ENCODE measurements around the gene PPP1R8.

PPP1R8 gene

DNA sequence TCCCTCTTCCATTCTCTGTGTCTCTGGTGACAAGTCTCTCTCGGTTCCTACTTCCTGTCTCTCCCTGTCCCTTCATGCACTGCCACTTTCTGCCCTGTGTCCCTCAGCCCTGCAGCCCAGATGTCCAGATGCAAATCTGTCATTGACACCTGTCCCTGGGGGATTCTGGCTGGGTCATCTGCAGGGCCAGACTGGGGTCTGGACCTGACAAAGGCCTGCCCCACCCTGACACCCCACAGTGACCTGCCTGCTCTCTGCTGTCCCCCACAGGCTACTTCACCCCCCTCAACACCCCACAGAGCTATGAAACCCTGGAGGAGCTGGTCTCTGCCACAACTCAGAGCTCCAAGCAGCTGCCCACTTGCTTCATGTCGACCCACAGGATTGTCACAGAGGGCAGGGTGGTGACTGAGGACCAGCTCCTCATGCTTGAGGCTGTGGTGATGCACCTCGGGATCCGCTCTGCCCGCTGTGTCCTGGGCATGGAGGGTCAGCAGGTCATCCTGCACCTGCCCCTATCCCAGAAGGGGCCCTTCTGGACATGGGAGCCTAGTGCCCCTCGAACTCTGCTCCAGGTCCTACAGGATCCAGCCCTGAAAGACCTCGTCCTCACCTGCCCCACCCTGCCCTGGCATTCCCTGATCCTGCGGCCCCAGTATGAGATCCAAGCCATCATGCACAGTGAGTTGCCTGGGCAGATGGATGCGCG is 48.9 kb downstream of the PPP1R8 start:
- DNase-seq (ENCODE audit: insufficient read length, low spot score) (no peak), FAIRE-seq (no peak)
- TF ChIP-seq, protein P1, sequence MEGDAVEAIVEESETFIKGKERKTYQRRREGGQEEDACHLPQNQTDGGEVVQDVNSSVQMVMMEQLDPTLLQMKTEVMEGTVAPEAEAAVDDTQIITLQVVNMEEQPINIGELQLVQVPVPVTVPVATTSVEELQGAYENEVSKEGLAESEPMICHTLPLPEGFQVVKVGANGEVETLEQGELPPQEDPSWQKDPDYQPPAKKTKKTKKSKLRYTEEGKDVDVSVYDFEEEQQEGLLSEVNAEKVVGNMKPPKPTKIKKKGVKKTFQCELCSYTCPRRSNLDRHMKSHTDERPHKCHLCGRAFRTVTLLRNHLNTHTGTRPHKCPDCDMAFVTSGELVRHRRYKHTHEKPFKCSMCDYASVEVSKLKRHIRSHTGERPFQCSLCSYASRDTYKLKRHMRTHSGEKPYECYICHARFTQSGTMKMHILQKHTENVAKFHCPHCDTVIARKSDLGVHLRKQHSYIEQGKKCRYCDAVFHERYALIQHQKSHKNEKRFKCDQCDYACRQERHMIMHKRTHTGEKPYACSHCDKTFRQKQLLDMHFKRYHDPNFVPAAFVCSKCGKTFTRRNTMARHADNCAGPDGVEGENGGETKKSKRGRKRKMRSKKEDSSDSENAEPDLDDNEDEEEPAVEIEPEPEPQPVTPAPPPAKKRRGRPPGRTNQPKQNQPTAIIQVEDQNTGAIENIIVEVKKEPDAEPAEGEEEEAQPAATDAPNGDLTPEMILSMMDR (IDR thresholded peaks at IDR 0.05; ENCODE audit: insufficient read depth, missing control alignments), result no peak

DNA sequence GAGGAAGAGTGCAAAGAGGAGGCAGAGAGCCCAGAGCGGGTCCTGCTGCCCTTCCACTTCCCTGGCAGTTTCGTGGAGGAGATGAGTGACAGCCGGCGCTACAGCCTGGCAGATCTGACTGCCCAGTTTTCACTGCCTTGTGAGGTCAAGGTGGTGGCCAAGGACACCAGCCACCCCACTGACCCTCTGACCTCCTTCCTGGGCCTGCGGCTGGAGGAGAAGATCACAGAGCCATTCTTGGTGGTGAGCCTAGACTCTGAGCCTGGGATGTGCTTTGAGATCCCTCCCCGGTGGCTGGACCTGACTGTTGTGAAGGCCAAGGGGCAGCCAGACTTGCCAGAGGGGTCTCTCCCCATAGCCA is 51.9 kb downstream of the PPP1R8 start:
- FAIRE-seq, result no peak
- DNase-seq (ENCODE audit: insufficient read length, low spot score), result no peak
- TF ChIP-seq, protein P1 (IDR thresholded peaks at IDR 0.05; ENCODE audit: insufficient read depth, missing control alignments), result no peak

DNA sequence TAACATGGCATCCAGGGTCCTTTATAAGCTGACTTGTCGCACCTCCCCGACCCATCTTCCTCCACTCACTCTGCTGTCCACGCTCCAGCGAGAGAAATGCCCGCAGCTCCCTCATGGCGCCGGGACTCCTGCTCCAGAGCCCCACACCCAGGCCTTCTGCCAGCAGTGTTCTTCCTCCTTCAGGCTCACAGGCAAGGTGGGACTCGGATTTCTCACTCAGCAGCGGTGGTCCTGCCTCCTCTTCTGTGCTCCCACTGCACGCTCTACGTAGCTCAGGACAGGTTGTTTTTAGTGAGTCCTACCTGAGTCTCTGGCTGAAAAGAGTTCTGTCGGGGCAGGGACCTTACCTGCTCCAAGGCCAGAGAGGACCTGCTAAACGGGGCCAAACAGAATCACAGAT is 53.0 kb downstream of the PPP1R8 start:
- TF ChIP-seq, protein P1 (IDR thresholded peaks at IDR 0.05; ENCODE audit: insufficient read depth, missing control alignments), result no peak
- no peak for FAIRE-seq
- DNase-seq (ENCODE audit: insufficient read length, low spot score), result no peak

DNA sequence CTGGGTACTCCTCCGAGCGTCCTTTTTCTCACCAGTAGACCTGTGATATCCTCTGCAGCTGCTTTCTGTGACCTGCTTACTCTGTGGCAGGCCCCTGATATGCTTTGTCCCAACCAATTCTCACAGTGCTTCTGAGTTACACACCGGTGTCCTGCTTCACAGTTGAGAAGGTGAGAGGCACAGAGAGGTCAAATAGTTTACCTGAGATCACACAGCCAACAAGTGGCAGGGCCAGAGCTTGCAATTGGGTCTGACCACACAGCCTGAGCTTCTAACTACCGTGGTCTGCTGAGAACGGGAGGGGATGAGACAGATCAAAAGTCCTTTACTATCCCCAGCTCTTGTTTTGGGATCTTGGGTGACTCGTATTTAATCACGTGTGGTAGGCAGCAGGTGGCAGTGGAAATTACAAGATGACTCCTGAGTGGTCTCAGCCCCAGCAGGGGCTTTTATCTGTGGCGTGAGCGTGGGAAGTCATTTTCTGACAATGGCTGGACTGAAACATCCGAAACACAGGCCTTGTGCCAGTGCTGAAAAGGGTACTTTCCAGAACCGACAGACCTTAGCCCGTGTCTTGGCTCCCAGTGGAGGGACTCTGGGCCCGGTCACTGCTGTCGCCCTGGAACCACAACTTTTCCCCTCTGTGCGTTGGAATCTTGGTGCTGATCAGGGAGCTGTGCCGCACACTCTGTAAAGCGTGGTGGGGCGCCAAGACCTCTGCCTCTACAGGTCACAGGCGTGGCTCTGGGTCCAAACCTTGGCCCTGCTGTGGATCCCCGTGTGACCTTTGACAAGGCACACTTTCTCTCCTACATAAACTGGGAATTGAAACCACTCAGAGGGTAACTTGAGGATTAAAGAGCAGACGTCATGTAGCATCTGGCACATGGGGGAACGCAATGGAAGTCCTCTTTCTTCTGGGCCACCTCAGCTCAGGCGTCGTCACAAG is 53.7 kb downstream of the PPP1R8 start:
- no peak for FAIRE-seq

DNA sequence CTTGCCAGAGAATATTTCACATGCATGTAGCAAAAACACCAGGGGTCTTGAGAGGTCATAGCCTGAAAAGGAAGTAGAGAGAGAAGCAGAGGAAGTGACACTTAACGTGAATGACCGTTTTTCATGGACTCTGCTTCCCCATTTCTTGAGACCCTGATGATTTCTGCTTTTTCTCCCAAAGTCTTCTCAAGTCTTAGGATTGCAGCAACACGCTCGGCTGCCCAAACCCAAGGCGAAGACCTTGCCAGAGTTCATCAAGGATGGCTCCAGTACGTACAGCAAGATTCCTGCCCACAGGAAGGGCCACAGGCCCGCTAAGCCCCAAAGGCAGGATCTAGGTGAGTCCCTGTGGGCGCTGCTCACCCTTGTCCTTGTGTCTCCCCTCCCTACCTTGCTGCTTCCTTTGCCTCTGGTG is 54.5 kb downstream of the PPP1R8 start:
- DNase-seq (ENCODE audit: insufficient read length, low spot score) (no peak), FAIRE-seq (no peak)
- TF ChIP-seq, protein P1 (IDR thresholded peaks at IDR 0.05; ENCODE audit: insufficient read depth, missing control alignments), result no peak

More for the DNA sequence above, 53.7 kb downstream of the PPP1R8 start:
- no peak for DNase-seq (ENCODE audit: insufficient read length, low spot score)
- TF ChIP-seq, protein P1 (IDR thresholded peaks at IDR 0.05; ENCODE audit: insufficient read depth, missing control alignments), result no peak

DNA sequence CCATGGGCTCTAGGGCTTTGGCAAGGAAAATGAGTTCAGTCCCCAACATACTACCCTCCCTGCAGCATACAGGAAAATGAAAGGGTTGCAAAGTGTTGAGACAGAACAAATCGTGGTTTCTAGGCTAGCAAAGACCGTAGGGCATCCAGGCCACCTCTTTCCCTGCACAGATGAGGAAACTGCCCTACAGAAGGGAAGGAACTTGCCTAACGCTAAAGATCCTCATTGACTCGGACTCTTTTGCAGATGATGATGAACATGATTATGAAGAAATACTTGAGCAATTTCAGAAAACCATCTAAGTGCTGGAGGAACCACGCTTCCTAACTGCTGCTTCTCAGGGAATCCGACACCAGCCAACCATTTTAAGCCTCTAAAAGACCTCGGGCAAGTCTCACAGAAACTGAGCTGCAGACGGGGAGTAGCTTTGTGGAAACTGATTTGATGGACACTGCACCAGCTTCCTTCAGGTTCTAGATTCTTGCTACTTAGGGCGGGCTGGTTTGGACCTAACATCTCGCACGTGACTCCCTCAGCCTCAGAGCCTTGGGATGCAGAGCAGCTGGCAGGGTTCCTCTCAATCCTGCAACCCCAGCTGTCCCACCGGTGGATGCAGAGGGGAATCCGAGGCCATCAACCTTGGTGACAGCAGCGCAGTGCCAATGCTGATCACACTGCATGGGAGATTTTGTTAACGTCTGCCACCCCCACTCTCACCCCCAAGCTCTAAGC is 55.2 kb downstream of the PPP1R8 start:
- TF ChIP-seq, protein P1 (IDR thresholded peaks at IDR 0.05; ENCODE audit: insufficient read depth, missing control alignments), result no peak
- DNase-seq (ENCODE audit: insufficient read length, low spot score) (no peak), FAIRE-seq (no peak)

All from D721Med (cell line).